T-helper 2 cell treated with Interferon-gamma antibody and Interleukin-4, amounts not matched to agents 100 ng/mL and 5 ng/mL, for 36 hours (primary cell): ENCODE measurements around the gene OR7A17. TPM values are rescaled to one million over a fixed set of nuclear protein-coding genes. Genes with fewer than 3 reads are reported as not detected.

Experiments
- total RNA-seq: library from RNA; stranded (reverse); gene quantifications from 2 replicates; pipeline ENCODE4 v1.2.3, GENCODE V29; 2022

The OR7A17 gene
- total RNA-seq, 1 donor from 2014 or later, result not detected

Other genes starting within 250 kb of the OR7A17 start
- not detected in 2 replicates for gene ADGRE3, start 211.3 kb downstream of the OR7A17 start, total RNA-seq
- gene ZNF333, start 196.1 kb downstream of the OR7A17 start, total RNA-seq, result 10.2 and 11.4 TPM in 2 replicates
- 1.2 and 2.2 TPM in 2 replicates for gene ADGRE2, start 107.6 kb downstream of the OR7A17 start, total RNA-seq
- gene OR7A5, start 50.9 kb downstream of the OR7A17 start, total RNA-seq, result not detected in 2 replicates
- gene OR7C1, start 50.9 kb downstream of the OR7A17 start, total RNA-seq, result not detected in 2 replicates
- gene OR7A10, start 37.2 kb downstream of the OR7A17 start, total RNA-seq, result not detected in 2 replicates
- gene OR7C2, start 55.4 kb upstream of the OR7A17 start, total RNA-seq, result not detected in 2 replicates
- not detected in 2 replicates for gene SLC1A6, start 93.7 kb upstream of the OR7A17 start, total RNA-seq
- gene CASP14, start 163.3 kb upstream of the OR7A17 start, total RNA-seq, result not detected in 2 replicates
- not detected in 2 replicates for gene OR1I1, start 196.1 kb upstream of the OR7A17 start, total RNA-seq
- 0.41 and 0.55 TPM in 2 replicates for gene SYDE1, start 221.3 kb upstream of the OR7A17 start, total RNA-seq